Activated naive CD8-positive, alpha-beta T cell treated with anti-CD3 and anti-CD28 coated beads for 36 hours (primary cell): ENCODE results near the gene TCP1. TPM values are rescaled to one million over a fixed set of nuclear protein-coding genes. Genes with fewer than 3 reads are reported as not detected.
"Not testable (repeated sequence)": the region's sequence is repeated elsewhere in the genome, so short reads cannot be mapped to it uniquely, and the experiment has no call there.

Experiments used
- DNase-seq: peaks from one replicate; pipeline ENCODE4 v3.0.0; 2021
- H3K27ac Mint-ChIP-seq: one replicate; pipeline ENCODE4 v1.8.0; 2022; ENCODE audit warnings: mild to moderate bottlenecking, moderate library complexity, mixed read lengths
- H3K27me3 Mint-ChIP-seq: one replicate; pipeline ENCODE4 v1.8.0; 2022; ENCODE audit warnings: mild to moderate bottlenecking, mixed read lengths
- H3K36me3 Mint-ChIP-seq: one replicate; pipeline ENCODE4 v1.8.0; 2021; ENCODE audit warnings: mild to moderate bottlenecking, mixed read lengths
- H3K4me1 Mint-ChIP-seq: one replicate; pipeline ENCODE4 v1.8.0; 2021; ENCODE audit warnings: mixed read lengths
- H3K4me3 Mint-ChIP-seq: one replicate; pipeline ENCODE4 v1.8.0; 2022; ENCODE audit warnings: mild to moderate bottlenecking, moderate library complexity, mixed read lengths
- H3K9me3 Mint-ChIP-seq: one replicate; pipeline ENCODE4 v1.8.0; 2022; ENCODE audit warnings: mixed read lengths
- total RNA-seq, 2 experiments: library from RNA; stranded (reverse); gene quantifications; one replicate each; pipeline ENCODE4 v1.2.3, GENCODE V29; 2021

Gene TCP1
- total RNA-seq, 2 experiments from 2014 or later = 627 to 631 TPM

DNA sequence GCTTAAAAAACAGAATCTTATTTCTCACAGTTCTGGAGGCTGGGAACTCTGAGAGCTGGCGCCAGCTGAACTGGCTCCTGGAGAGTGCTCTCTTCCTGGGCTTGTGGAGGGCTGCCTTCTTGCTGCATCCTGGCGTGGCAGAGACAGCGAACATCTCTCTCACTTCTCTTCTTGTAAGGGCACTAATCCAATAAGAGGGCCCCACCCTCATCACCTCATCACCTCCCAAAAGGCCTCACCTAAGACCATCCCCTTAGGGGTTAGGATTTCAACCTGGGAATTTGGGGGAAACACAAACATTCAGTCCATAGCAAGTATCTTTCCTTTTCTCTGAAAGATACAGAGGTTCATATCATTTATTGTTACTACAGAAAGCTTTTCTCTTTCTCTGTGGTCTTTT is 34.6 kb upstream of the TCP1 start:
- Mint-ChIP-seq H3K4me1 (peaks cover 23% of the 10 kb centered on the region), H3K27ac (no peak overlapping the region), H3K9me3 (no peaks in the 10 kb centered on the region), H3K27me3 (no peaks in the 10 kb centered on the region), H3K4me3 (no peak overlapping the region), H3K36me3 (peaks cover 9% of the 10 kb centered on the region)
- DNase-seq = no peak

DNA sequence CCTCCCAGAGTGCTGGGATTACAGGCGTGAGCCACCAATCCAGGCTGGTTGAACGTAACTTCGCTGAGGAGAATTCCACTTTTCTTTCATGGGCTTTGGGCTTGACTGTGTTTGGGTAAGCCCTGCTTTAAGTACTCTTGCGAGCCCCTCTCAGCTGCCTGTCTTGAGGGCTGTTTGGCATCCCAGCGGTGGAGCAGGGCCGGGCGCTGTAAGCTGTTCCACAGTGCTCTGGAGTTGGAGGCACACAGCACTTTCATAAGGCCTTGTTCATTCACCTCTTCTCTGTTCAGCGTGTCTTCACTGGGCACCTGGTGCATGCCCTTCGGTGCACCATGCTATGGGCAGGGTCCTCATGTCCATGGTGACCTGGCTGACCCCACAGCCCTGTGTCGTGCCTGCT is 32.3 kb upstream of the TCP1 start:
- Mint-ChIP-seq H3K4me3 (no peak overlapping the region), H3K36me3 (peaks cover 11% of the 10 kb centered on the region), H3K27ac (no peak overlapping the region), H3K27me3 (no peaks in the 10 kb centered on the region), H3K9me3 (no peaks in the 10 kb centered on the region), H3K4me1 (peaks cover 19% of the 10 kb centered on the region)
- DNase-seq = no peak

- Mint-ChIP-seq H3K36me3 (peaks cover 11% of the 10 kb centered on the region), H3K27me3 (no peaks in the 10 kb centered on the region), H3K9me3 (no peaks in the 10 kb centered on the region), H3K4me3 (no peak overlapping the region), H3K4me1 (peaks cover 19% of the 10 kb centered on the region), H3K27ac (no peak overlapping the region)
- DNase-seq = no peak
Measured at GRCh38 chr6:159821122-159821521, 31.7 kb upstream of the TCP1 start.

DNA sequence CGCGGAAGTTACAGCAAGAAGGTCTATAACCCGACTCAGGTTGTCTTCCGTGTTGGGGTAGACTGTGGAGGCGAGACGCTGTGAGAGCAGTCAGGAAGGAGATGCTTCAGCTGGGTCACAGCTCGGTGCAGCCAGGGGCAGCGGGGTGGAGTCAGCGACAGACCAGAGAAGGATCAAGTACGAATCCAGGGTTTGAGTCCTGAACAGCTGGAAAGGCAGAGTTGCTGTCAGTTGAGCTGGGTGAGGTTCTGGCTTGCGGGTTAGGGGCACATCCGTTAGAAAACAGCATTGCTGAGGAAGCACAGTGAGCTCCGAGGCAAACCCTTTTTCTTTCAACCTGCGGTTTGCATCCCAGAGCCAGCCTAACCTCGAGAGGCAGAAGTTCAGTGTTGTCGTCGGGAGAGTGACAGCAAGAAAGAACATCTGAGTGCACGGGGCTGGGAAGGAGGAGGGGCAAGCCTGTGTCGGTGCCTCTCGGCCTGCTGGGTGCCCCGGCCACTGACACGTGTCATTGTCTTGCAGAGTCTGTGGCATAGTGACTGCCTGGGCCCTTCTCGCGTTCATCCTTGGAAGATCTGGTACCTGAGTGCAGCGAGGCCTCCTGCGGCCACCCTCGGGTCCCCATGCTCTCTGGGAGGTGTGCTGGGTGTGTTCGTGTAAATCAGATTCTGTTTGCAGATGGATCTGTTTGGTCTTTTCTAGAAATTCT is 30.7 kb upstream of the TCP1 start:
- Mint-ChIP-seq H3K4me3 (peak overlapping the region; percentile 52), H3K27me3 (no peaks in the 10 kb centered on the region), H3K36me3 (peaks cover 11% of the 10 kb centered on the region), H3K9me3 (no peaks in the 10 kb centered on the region), H3K4me1 (peaks cover 19% of the 10 kb centered on the region), H3K27ac (peak overlapping the region; percentile 50)
- peak; percentile 17 for DNase-seq

- Mint-ChIP-seq H3K4me3 (no peak overlapping the region), H3K4me1 (peaks cover 19% of the 10 kb centered on the region), H3K36me3 (peaks cover 10% of the 10 kb centered on the region), H3K9me3 (no peaks in the 10 kb centered on the region), H3K27ac (no peak overlapping the region), H3K27me3 (no peaks in the 10 kb centered on the region)
- DNase-seq = no peak
Measured at GRCh38 chr6:159819098-159819497, 29.7 kb upstream of the TCP1 start.

DNA sequence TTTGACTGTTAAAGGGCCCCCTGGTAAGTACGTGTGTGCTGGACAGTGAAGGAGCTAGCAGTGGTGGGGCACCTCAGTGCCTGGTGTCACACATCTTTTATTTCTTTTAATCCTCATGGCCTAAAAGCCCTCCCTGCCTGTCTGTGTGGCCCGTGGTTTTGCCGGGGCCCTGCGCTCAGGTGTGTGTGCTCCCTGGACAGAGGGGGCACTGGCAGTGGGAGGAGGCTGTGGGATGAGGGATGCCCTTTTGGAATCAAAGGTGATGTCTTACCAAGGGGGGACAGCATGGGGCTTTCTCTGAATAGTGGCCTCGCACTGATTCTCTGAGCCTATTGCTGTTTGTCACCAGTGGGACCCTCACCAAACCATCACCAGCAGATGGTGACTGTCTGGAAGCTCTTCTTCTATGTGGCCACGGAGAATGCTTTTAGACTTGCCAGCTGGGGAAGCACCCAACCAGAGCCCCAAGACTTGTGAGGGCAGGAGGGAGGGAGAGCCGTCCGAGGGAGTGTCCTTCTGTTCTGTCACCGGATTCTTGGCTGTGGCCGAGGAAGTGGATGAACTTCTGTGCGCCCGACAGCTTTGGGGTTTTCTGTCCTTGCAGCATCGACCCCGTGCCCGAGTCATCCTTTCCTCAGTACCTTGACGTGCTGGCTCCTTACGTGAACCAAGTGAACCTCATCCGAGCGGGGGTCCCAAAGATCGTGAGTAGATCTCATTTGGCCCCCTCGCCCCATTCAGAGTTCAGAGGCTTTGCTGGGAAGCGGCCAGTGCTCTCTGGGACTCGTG is 28.7 kb upstream of the TCP1 start:
- H3K4me1 Mint-ChIP-seq = peaks cover 19% of the 10 kb centered on the region
- no peaks in the 10 kb centered on the region for H3K9me3 Mint-ChIP-seq
- no peak for DNase-seq
- no peak overlapping the region for H3K4me3 Mint-ChIP-seq
- no peak overlapping the region for H3K27ac Mint-ChIP-seq
- H3K27me3 Mint-ChIP-seq = no peaks in the 10 kb centered on the region
- H3K36me3 Mint-ChIP-seq = peaks cover 10% of the 10 kb centered on the region

GRCh38 chr6:159816775-159817174 is 27.4 kb upstream of the TCP1 start:
- not testable (repeated sequence) for DNase-seq, H3K27ac Mint-ChIP-seq, H3K4me3 Mint-ChIP-seq, H3K27me3 Mint-ChIP-seq, H3K9me3 Mint-ChIP-seq
- Mint-ChIP-seq H3K36me3 (peaks cover 10% of the 10 kb centered on the region), H3K4me1 (peaks cover 19% of the 10 kb centered on the region)

DNA sequence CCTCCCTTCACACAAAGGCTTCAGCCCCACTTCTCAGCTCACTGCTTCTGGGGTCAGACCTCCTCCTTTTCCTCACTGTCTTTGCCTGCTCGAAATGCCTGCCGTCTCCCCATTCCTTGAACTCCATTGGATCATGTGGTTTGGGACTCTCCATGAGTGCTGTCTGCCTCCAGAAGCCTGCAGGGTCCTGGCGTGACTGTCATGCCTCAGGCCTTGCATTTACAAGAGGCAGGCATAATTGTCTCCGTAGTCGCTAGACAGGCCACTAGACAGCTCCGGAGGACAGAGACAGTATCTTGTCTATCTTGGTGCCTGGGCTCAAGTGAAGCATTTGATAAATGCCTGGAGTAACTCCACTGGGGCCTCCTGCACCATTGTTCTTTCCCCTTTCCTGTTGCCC is 26.0 kb upstream of the TCP1 start:
- no peak for DNase-seq
- no peaks in the 10 kb centered on the region for H3K9me3 Mint-ChIP-seq
- no peaks in the 10 kb centered on the region for H3K27me3 Mint-ChIP-seq
- peaks cover 10% of the 10 kb centered on the region for H3K36me3 Mint-ChIP-seq
- H3K4me3 Mint-ChIP-seq = no peak overlapping the region
- peaks cover 11% of the 10 kb centered on the region for H3K4me1 Mint-ChIP-seq
- H3K27ac Mint-ChIP-seq = no peak overlapping the region

- H3K9me3 Mint-ChIP-seq = no peaks in the 10 kb centered on the region
- H3K27ac Mint-ChIP-seq = no peak overlapping the region
- no peak overlapping the region for H3K4me3 Mint-ChIP-seq
- peaks cover 1% of the 10 kb centered on the region for H3K4me1 Mint-ChIP-seq
- DNase-seq = no peak
- peaks cover 7% of the 10 kb centered on the region for H3K36me3 Mint-ChIP-seq
- H3K27me3 Mint-ChIP-seq = no peaks in the 10 kb centered on the region
Measured at GRCh38 chr6:159813781-159814180, 24.4 kb upstream of the TCP1 start.

- Mint-ChIP-seq H3K36me3 (peaks cover 7% of the 10 kb centered on the region), H3K4me1 (peaks cover 1% of the 10 kb centered on the region), H3K9me3 (no peaks in the 10 kb centered on the region), H3K4me3 (no peak overlapping the region), H3K27me3 (no peaks in the 10 kb centered on the region), H3K27ac (no peak overlapping the region)
- no peak for DNase-seq
Measured at GRCh38 chr6:159809149-159809548, 19.7 kb upstream of the TCP1 start.

GRCh38 chr6:159808647-159809046 is 19.2 kb upstream of the TCP1 start:
- DNase-seq = no peak
- Mint-ChIP-seq H3K27ac (no peak overlapping the region), H3K4me1 (peaks cover 1% of the 10 kb centered on the region), H3K9me3 (no peaks in the 10 kb centered on the region), H3K27me3 (no peaks in the 10 kb centered on the region), H3K4me3 (no peak overlapping the region), H3K36me3 (peaks cover 5% of the 10 kb centered on the region)

- no peak overlapping the region for H3K27ac Mint-ChIP-seq
- H3K4me1 Mint-ChIP-seq = peaks cover 1% of the 10 kb centered on the region
- peaks cover 5% of the 10 kb centered on the region for H3K36me3 Mint-ChIP-seq
- no peak overlapping the region for H3K4me3 Mint-ChIP-seq
- H3K9me3 Mint-ChIP-seq = no peaks in the 10 kb centered on the region
- no peaks in the 10 kb centered on the region for H3K27me3 Mint-ChIP-seq
- DNase-seq = no peak
Measured at GRCh38 chr6:159807150-159807858, 17.9 kb upstream of the TCP1 start.

GRCh38 chr6:159806021-159806458 is 16.6 kb upstream of the TCP1 start:
- Mint-ChIP-seq H3K4me1 (peaks cover 1% of the 10 kb centered on the region), H3K27ac (no peak overlapping the region), H3K36me3 (peaks cover 5% of the 10 kb centered on the region), H3K9me3 (no peaks in the 10 kb centered on the region), H3K27me3 (no peaks in the 10 kb centered on the region), H3K4me3 (no peak overlapping the region)
- no peak for DNase-seq

DNA sequence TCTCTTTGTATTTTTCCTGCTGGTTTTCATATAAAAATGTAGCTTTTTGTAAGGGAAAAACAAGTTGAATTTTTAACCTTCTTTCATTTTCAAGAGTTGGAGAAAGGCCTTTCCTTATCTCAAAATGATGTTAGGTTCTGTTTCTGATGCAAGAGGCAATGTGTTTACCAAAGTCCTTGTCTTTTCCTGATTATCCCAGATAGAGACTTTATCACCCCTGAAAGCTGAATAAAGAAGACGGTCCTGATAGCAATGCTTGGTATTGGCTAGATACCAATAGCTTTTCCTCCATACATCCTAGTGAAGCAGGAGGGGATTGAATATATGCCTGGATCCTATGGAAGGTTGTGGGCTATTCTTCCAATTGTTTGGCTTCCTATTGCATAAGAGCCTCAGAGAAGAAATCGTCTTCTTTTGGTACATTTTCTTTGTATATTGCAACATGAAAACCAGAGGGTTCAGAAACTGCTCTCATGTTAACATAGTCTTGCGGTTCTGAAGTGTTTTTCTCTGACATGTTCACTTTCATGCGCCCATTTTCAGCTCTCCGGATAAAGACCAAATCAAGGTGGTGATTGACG is 16.1 kb upstream of the TCP1 start:
- H3K9me3 Mint-ChIP-seq = no peaks in the 10 kb centered on the region
- no peak overlapping the region for H3K4me3 Mint-ChIP-seq
- no peak for DNase-seq
- peaks cover 1% of the 10 kb centered on the region for H3K4me1 Mint-ChIP-seq
- no peak overlapping the region for H3K27ac Mint-ChIP-seq
- no peaks in the 10 kb centered on the region for H3K27me3 Mint-ChIP-seq
- peaks cover 2% of the 10 kb centered on the region for H3K36me3 Mint-ChIP-seq

DNA sequence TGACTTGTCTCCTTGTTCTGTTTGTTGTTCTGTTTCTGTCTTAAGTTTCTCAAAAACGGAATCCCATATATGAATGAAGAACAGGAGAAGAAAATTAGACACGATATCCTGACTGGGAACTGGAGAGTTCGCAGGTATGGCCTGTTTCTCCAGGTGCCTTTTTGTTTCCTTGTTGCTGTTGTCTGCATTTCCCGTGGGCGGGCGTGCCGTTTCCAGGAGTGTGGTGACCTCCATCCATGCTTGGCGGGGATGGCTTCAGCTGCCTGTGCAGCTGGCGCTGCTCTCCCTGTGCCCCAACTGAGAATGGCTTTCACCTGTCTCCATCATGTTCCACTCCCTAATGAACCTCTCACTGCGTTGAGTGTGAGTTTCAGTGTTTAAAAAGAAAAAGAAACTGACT is 15.1 kb upstream of the TCP1 start:
- DNase-seq = no peak
- Mint-ChIP-seq H3K27ac (no peak overlapping the region), H3K4me3 (no peak overlapping the region), H3K27me3 (no peaks in the 10 kb centered on the region), H3K4me1 (peaks cover 1% of the 10 kb centered on the region), H3K36me3 (peaks cover 3% of the 10 kb centered on the region), H3K9me3 (no peaks in the 10 kb centered on the region)
